Endometrial microvascular endothelial cells (primary cell): ENCODE results near the gene GFI1B. TPM values are rescaled to one million over a fixed set of nuclear protein-coding genes. Genes with fewer than 3 reads are reported as not detected.

Experiments used
- in situ Hi-C: cut with HindIII; loops from 2 replicates; pipeline ENCODE4 v1.10.0; 2017; ENCODE audit warnings: low sequenced_read_pairs, low pct_unique_long_range_greater_than_20kb; ENCODE audit errors: inconsistent ontology term
- total RNA-seq: library from RNA; depleted of rRNA; stranded (reverse); fragments of >200 nt; gene quantifications from one replicate; pipeline ENCODE4 v1.2.3, GENCODE V29; 2015; ENCODE audit errors: inconsistent ontology term

GFI1B gene
- not detected for total RNA-seq

DNA sequence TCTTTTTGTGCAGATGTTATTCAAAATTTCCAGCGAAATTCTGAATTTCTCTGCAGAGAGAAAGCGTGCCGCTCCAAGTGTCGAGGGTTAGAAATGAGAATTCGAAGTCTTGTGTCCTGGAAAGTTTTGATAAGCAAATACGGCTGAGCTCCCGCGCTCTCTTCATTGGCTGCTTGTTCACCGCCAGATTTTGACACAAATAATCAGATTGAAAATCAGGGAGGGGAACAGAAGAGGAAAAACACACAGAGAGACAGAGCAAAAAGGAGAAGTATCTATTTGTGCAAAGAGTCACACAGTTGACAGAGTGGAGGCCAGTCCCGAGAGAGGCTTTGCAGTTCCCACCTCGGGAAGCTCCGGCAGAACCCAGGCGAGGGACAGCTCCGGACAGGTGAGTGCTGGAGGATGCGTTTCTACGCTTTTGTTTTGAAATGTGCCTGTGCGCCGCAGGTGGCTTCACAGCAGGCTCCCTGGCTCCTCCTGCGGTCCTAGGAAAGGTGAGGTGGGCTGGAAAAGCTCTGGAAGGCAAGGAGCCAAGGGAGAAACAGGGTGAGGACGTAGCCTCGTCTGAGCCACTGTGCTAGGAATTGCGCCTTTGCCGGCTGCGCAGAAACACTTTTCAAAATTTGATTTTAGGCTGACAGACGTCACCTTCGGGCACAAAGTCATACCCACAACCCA, at the start of gene GFI1B:
GFI1B (plus strand) TSS at position 244 of the 681 bp plus-strand sequence. CDS start 7,985 bp downstream, outside the sequence.
- in situ Hi-C loops: no loop called here

DNA sequence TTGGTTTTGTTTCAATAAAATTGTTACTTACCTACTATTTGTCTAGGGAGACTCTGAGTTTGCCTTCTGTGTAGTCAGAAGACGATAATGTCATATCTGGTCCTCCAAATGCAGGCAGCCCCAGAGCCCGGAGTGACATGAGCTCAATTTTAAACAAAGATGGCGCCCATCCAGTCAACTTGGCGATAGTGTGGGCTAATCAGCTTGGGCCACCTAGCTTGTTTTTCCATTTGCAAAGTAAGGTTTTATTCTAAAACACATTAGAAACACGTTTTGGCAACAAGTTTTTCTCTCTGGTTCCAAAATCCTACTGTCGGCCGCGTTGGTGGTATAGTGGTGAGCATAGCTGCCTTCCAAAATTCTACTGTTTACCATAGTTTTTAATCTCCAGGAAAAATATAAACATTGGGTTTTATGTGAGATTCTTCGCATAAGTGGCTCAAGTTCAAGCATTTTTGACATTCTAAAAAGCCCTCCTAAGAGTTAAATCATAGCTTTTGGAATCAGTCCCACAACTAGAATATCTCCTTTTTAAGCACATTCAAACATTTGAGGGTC, 47.2 kb upstream of the GFI1B start:
- in situ Hi-C loops: no loop called here

GRCh38 chr9:132935026-132935425, 43.5 kb upstream of the GFI1B start:
- in situ Hi-C loops: no loop called here

GRCh38 chr9:132937463-132937901, 41.0 kb upstream of the GFI1B start:
- in situ Hi-C loops: no loop called here

GRCh38 chr9:132939169-132939568, 39.3 kb upstream of the GFI1B start:
- in situ Hi-C loops: no loop called here

DNA sequence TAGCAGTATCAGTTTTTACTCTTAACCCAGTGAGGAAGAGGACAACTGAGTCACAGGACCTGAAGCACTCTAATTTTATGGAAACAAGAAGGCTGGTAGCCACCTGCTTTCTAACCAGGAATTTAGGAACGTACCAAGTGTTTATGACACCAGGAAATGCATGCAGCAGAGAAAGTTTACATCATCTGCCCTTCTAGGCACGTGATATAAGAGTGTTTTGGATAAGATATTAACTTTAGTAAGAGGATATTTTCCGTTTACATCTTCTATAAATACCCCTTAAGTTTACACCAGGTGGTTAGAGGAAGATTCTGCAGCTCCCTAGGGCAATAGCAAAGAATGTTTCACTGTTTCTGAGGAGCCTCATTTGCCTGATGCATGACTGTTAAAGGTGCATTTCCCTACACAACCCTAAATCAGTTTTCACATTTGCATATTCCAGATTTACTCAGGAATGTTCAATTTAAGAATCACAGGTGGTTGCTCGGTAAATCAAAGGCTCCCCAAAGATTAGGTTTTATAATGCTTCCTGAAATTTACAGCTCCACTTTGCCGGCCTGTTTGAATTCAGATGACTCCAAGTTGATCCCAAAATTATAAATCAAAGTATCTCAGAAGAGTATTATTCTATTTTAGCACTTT, 35.8 kb upstream of the GFI1B start:
- in situ Hi-C loops: no loop called here

DNA sequence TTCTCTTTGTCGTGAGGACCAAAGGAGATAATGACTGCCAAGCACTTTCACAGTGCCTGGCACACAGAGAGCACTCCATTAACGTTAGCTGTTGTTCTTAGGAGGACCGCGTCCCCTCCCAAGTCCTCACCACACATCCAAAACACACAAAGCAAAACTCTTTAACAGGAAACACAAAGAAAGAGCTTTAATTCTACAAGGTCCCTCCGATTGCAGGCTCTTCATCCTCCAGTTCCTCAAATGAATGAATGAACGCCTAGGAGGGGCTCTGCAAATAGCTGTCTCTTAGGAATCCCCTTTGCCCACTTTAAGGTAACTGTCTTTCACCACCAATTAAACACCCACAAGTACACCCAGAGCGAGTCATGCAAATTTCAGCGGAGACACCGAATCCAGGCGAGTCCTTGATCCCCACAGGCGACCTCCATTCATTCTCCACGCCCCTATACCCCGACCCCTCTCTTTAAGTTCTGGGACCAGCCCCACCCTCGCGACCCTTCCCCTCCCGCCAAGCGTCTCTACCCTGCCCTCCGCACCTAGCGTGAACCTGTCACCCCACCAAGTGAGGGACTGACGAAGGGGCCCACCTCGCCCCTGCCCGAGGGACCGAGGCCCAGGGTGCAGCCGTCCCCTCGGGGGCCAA, 34.7 kb upstream of the GFI1B start:
- in situ Hi-C loops: no loop called here

DNA sequence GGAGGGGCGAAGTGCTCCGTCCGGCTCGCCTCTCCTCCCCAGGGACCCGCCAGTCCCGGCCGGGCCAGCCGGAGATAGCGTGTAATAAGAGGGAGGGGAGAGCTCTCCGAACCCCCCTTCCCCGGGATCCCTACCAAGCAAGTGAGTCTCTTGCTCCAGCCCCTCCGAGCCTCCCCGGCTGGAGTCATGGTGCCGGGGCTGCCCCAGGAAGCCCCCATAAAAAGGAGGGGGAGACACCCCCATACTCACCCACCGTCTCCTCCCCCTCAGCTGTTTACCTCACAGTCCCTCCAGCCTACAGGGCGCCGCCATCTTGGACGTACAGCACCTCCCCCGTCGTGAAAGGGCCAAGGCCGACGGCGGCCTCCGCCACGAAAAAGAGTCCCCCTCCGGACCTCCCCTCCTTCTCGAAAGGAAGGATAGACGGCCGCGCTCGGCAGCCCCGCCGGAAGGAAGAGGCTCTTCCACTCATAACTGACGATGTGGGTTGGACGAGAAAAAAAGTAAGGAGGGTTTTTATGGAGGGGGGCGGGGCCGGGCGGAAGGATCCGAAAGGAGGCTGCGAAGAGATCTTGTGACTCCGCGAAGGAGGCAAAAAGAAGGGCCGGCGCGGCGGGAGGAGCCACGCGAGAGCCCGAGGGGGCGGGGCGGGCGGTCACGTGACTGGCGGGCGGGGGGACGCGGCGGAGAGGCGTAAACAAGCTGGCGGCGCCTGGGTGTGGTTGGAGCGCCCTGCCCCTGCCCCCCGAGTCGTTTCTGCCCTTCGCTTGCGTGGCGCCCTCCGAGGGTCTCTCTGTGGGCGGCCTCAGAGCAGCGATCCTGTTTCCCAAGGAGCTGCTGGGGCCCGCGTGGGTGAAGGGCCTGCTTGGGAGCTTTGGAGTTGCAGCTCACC, 34.0 kb upstream of the GFI1B start, which contains the start of gene TSC1:
TSC1 (minus strand) TSS at position 323 of the 892 bp plus-strand sequence. CDS start 15,744 bp downstream, outside the sequence.
- in situ Hi-C loops: no loop called here

DNA sequence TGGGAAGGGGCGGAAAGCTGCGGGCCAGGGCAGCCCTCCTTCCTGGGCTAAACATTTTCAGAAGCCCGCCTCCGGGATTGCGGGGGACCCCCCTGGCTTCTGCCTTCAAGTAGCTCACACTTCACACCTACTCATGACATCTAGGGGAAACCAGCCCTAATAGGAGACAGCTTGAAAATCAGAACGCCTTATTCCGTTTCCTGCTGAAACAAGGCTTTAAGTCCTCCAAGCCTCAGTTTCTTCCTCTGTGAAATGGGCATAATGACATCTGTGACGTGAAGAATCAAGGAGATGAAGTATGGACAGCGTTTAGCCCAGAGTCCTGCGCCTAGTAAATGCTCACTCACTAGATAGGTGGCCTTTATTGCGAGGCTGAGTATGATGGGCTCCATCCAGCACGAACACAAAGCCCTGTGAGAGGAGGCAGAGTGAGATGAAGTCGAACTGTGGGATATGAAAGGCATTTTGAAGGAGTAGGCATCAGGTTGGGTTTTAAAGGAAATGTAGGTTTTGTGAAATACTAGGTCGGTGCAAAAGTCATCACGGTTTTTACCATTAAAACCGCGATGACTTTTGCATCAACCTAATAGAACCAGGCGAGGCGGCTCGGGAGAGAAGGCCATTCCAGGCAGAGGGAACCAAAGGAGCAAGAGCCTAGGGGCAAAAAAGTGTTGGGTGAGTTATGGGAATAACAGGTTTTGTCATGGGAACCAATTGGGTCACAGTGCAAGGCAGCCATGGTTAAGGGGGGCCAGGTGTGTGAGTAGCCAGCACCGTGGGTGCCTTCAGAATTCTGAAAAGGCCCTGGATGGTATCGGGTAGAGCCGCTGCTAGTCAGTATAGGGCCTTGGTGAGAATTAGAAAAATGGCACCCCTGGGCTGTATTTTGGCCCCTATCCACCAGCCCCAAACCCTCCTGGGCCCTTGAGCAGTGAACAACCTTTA, 33.0 kb upstream of the GFI1B start:
- in situ Hi-C loops: no loop called here

- in situ Hi-C loops: no loop called here
Measured at GRCh38 chr9:132946211-132946610, 32.3 kb upstream of the GFI1B start.

- in situ Hi-C loops: no loop called here
Measured at GRCh38 chr9:132946631-132947295, 31.7 kb upstream of the GFI1B start.

DNA sequence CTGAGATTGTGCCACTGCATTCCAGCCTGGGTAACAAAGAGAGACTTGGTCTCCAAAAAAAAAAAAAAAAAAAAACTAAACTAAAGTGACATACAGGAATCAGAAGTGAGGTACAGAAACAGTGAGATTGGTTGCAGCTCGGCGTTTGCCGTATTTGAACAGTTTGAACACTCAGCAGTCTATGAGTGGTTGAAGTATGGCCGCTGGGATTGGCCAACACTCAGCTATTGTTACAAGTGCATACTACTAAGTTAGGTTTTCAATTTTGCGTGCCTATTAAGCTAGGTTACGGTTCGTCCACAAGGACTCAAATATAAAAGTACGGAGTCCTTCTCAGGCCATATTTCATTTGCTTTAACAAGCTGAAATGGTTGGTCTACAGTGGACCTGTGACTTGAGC, 30.7 kb upstream of the GFI1B start:
- in situ Hi-C loops: no loop called here

DNA sequence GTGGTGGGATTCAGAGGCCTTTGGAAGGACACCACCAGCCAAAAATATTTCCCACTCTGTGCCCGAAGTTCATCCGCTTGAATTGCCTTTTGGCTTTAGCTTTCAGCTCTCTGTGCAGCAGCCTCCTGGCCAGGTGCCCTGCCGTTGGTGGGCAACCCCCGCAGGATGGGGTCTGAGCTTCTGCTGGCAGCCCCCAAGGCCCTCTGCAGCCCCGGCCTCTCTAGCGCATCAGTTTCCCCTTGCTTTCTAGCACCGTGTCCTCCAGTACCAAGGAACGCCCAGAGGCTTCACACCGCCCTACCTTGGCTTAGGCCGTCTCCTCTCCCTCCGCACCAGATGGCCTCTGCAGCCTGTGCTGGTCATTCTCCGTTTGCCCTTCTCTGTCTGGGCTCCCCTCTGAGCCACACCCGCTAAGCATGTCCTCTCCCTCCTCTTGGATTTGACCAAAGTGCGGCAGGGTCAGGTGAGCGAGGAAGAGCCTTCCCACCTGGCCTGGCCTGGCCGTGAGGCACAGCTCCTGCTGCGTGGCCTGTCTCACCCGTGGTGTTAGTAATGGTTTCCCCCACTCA, 29.9 kb upstream of the GFI1B start:
- in situ Hi-C loops: no loop called here

DNA sequence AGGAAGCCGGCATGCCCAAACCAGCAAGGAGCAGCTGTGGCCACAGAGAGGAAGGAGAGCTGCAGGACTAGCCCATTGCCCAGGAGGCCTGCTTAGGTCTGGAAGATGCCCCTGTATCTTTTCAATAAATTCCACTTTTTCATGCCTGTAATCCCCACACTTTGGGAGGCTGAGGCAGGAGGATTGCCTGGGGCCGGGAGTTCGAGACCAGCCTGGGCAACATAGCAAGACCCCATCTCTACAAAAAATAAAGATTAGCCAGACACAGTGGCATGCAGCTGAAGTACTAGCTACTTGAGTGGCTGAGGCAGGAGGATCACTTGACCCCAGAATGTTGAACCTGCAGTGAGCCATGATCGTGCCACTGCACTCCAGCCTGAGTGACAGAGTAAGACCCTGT, 28.8 kb upstream of the GFI1B start:
- in situ Hi-C loops: no loop called here

DNA sequence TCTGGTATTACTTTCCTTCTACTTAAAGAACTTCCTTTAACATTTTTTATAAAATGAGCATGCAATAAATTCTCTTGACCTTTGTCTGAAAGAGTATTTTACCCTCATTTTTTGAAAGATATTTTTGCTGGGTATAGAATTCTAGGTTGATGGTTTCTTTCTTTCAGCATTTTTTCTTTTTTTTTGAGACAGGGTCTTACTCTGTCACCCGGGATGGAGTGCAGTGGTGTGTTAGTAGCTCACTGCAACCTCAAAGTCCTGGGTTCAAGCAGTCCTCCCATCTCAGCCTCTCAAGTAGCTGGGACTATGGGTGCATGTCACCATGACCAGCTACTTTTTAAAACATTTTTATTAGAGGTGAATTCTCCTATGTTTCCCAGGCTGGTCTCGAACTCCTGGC, 23.4 kb upstream of the GFI1B start:
- in situ Hi-C loops: no loop called here

- in situ Hi-C loops: no loop called here
Measured at GRCh38 chr9:132955768-132956167, 22.7 kb upstream of the GFI1B start.

DNA sequence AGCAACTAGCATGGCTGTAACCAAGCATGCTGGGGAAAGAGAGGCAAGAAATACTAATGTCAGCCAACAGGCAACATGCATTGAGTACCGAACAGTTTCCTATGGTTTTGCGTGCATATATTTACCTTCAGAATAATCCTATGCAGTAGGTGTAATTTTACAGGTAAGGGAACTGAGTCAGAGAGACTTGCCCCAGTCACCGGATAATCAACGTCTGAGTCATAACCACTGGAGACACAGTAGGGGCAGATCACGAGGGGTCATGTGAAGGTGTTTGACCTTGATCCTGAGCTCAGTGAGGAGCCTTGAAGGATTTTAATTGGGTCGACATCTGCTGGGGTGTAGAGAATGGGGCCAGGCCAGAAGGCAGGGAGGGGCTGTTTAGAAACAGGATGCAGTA, 20.7 kb upstream of the GFI1B start:
- in situ Hi-C loops: no loop called here
